Stomach (tissue), 9 donors: ENCODE measurements around the gene ISOC1. TPM values are rescaled to one million over a fixed set of nuclear protein-coding genes. Genes with fewer than 3 reads are reported as not detected.
A peak's percentile ranks its signal among the peaks of the same experiment; 100 is the strongest.

Experiments
- DNase-seq, 2 donors: peaks; one replicate each; pipeline versions ENCODE4 v3.0.0 to v3.0.0-alpha.2; 2013 to 2019
- H3K27ac ChIP-seq, 5 donors: fragments of 200-600 bp in 4 of 5; sonication (generic) in 4 of 5; one replicate each; pipeline ENCODE4 v1.5.1; 2013 to 2019; ENCODE audit warnings: mild to moderate bottlenecking in 1 of 5, moderate library complexity in 1 of 5
- H3K27me3 ChIP-seq, 3 donors: fragments of 200-600 bp; sonication (generic); one replicate each; pipeline ENCODE4 v1.5.1; 2017 to 2019; ENCODE audit warnings: mixed run types in 1 of 3
- H3K36me3 ChIP-seq, 4 donors: fragments of 200-600 bp; sonication (generic); 1 replicate in 3 of 4; 2 replicates in 1 of 4; pipeline ENCODE4 v1.5.1; 2016 to 2019
- H3K4me1 ChIP-seq, 4 donors: fragments of 200-600 bp; sonication (generic); one replicate each; pipeline ENCODE4 v1.5.1; 2016 to 2019
- H3K4me3 ChIP-seq, 4 donors: fragments of 200-600 bp; sonication (generic) in 3 of 4; one replicate each; pipeline ENCODE4 v1.5.1; 2016 to 2019; ENCODE audit warnings: mild to moderate bottlenecking in 1 of 4
- H3K9me3 ChIP-seq, 4 donors: fragments of 200-600 bp; sonication (generic); one replicate each; pipeline ENCODE4 v1.5.1; 2016 to 2019
- CTCF ChIP-seq, 7 experiments: fragments of 450-650 bp in 4 of 7; fragments of 200-600 bp in 3 of 7; sonication (generic) in 3 of 7; IDR thresholded peaks; one replicate each; pipeline ENCODE4 v1.5.1; 2016 to 2019; ENCODE audit warnings: antibody characterized with exemption in 7 of 7, control low read depth in 2 of 7, mild to moderate bottlenecking in 1 of 7
- EP300 ChIP-seq: sonication (generic); formaldehyde crosslinking; IDR thresholded peaks from one replicate; pipeline ENCODE4 v1.6.1; 2017; ENCODE audit warnings: antibody characterized with exemption
- POLR2A ChIP-seq, 4 donors: fragments of 450-650 bp; IDR thresholded peaks; one replicate each; pipeline ENCODE4 v1.6.1; 2016; ENCODE audit warnings: antibody characterized with exemption in 4 of 4, control low read depth in 2 of 4, mild to moderate bottlenecking in 1 of 4, moderate library complexity in 1 of 4
- POLR2AphosphoS5 ChIP-seq, 3 donors: sonication (generic); formaldehyde crosslinking; IDR thresholded peaks; one replicate each; pipeline ENCODE4 v1.6.1; 2016; ENCODE audit warnings: antibody characterized with exemption in 3 of 3
- WGBS, 5 donors: extraction: QIAGEN DNeasy Blood & Tissue Kit in 3 of 5; methylation state at CpG; one replicate each; pipeline versions ENCODE4 v1.1.5 to v1.1.7; 2013 to 2018; 5-methylcytosine and 5-hydroxymethylcytosine counted together
- intact Hi-C: fragments of 100-400 bp; cut with DNase I; formaldehyde crosslinking; loops from one replicate; pipeline ENCODE4 v1.15.1; 2023; ENCODE audit warnings: low total_unique reads
- polyA plus RNA-seq, 3 donors: library from polyadenylated mRNA; stranded (reverse); fragments of 200-250 nt; gene quantifications; one replicate each; pipeline ENCODE4 v1.2.3, GENCODE V29; 2013
- total RNA-seq, 5 donors: library from RNA; depleted of rRNA; stranded (reverse); fragments of >200 nt; gene quantifications; one replicate each; pipeline versions ENCODE4 v1.1.0 to v1.2.3, GENCODE V29; 2014 to 2016
- donor health status: healthy with polysubstance abuse.
- donor health status: Bipolar disorder and iron deficiency.
- donor health status: healthy.

The ISOC1 gene
- total and polyA plus RNA-seq, 8 donors = 3.1 to 39.4 (median 18.3) TPM; not detected in 1

- DNase-seq = no peak
- no peak overlapping the region for H3K4me3 ChIP-seq
- WGBS, 5 donors = 76 to 89% (median 84%) methylated on average over 2 of the region's 2 CpGs
- H3K4me1 ChIP-seq = no peaks in the 10 kb centered on the region
- no peak for TF ChIP-seq CTCF (IDR thresholded peaks at IDR 0.05)
- TF ChIP-seq POLR2A (IDR thresholded peaks at IDR 0.05) = no peak
- no peak for TF ChIP-seq POLR2AphosphoS5 (IDR thresholded peaks at IDR 0.05)
- TF ChIP-seq EP300 = no peak
- intact Hi-C loops = no loop called here
- H3K36me3 ChIP-seq = no peaks in the 10 kb centered on the region
- no peak overlapping the region for H3K27ac ChIP-seq
- no peaks in the 10 kb centered on the region for H3K9me3 ChIP-seq
- H3K27me3 ChIP-seq = no peaks in the 10 kb centered on the region
Observed at GRCh38 chr5:129069292-129069691, 25.3 kb upstream of the ISOC1 start.

GRCh38 chr5:129073111-129073510 lies 21.4 kb upstream of the ISOC1 start:
- 73 to 79% (median 78%) methylated on average over 3 of the region's 3 CpGs for WGBS, 5 donors
- intact Hi-C loops = no loop called here
- H3K27ac ChIP-seq = no peak overlapping the region
- no peaks in the 10 kb centered on the region for H3K9me3 ChIP-seq
- no peaks in the 10 kb centered on the region for H3K27me3 ChIP-seq
- no peaks in the 10 kb centered on the region for H3K36me3 ChIP-seq
- no peak for TF ChIP-seq POLR2AphosphoS5 (IDR thresholded peaks at IDR 0.05)
- TF ChIP-seq POLR2A (IDR thresholded peaks at IDR 0.05) = no peak
- TF ChIP-seq EP300 = no peak
- no peak for TF ChIP-seq CTCF (IDR thresholded peaks at IDR 0.05)
- no peak overlapping the region for H3K4me3 ChIP-seq
- no peaks in the 10 kb centered on the region for H3K4me1 ChIP-seq
- no peak for DNase-seq

GRCh38 chr5:129074903-129075302 lies 19.6 kb upstream of the ISOC1 start:
- TF ChIP-seq POLR2AphosphoS5 (IDR thresholded peaks at IDR 0.05) (no peak), EP300 (no peak)
- Histone ChIP-seq H3K9me3 (no peaks in the 10 kb centered on the region), H3K4me1 (no peaks in the 10 kb centered on the region), H3K27ac (no peak overlapping the region), H3K27me3 (no peaks in the 10 kb centered on the region), H3K4me3 (no peak overlapping the region), H3K36me3 (no peaks in the 10 kb centered on the region)
- 62 to 67% (median 63%) methylated on average over 4 of the region's 4 CpGs for WGBS, 5 donors
- peak in 1 of 2 donors; percentile 63 for DNase-seq
- intact Hi-C loops = no loop called here

GRCh38 chr5:129077433-129078075 lies 17.0 kb upstream of the ISOC1 start:
- no peak overlapping the region for H3K4me3 ChIP-seq
- WGBS, 5 donors = 50 to 66% (median 57%) methylated on average over 3 of the region's 3 CpGs
- H3K27ac ChIP-seq = no peak overlapping the region
- intact Hi-C loops = no loop called here
- TF ChIP-seq POLR2A (IDR thresholded peaks at IDR 0.05) (no peak), EP300 (no peak), CTCF (IDR thresholded peaks at IDR 0.05) (no peak), POLR2AphosphoS5 (IDR thresholded peaks at IDR 0.05) (no peak)
- no peak for DNase-seq
- no peaks in the 10 kb centered on the region for H3K27me3 ChIP-seq
- no peaks in the 10 kb centered on the region for H3K36me3 ChIP-seq
- no peaks in the 10 kb centered on the region for H3K9me3 ChIP-seq
- H3K4me1 ChIP-seq = no peaks in the 10 kb centered on the region

- no peaks in the 10 kb centered on the region for H3K27me3 ChIP-seq
- TF ChIP-seq CTCF (IDR thresholded peaks at IDR 0.05) (no peak), POLR2AphosphoS5 (IDR thresholded peaks at IDR 0.05) (no peak), POLR2A (IDR thresholded peaks at IDR 0.05) (no peak), EP300 (no peak)
- DNase-seq = no peak
- no peaks in the 10 kb centered on the region for H3K4me1 ChIP-seq
- no peak overlapping the region for H3K4me3 ChIP-seq
- no peaks in the 10 kb centered on the region for H3K9me3 ChIP-seq
- H3K27ac ChIP-seq = no peak overlapping the region
- intact Hi-C loops = no loop called here
- no peaks in the 10 kb centered on the region for H3K36me3 ChIP-seq
- 33 to 56% (median 47%) methylated on average over 1 of the region's 1 CpG for WGBS, 5 donors
Observed at GRCh38 chr5:129078247-129078646, 16.3 kb upstream of the ISOC1 start.
